MCF 10A (cell line): Measurements from ENCODE around the gene CERS4. TPM values are rescaled to one million over a fixed set of nuclear protein-coding genes. Genes with fewer than 3 reads are reported as not detected.

Experiments used
- BruUV-seq: library from RNA; stranded (reverse); fragments of 400-500 nt; replicated peaks from 2 replicates; lab custom pipeline; 2021; lab: Mats Ljungman, UMichigan
- CTCF ChIA-PET: fragments of 300-600 bp; sonication (Branson Sonifier 250); formaldehyde crosslinking; extraction: SDS; loops from one replicate; lab custom pipeline; 2021; ENCODE audit warnings: antibody characterized with exemption, inconsistent platforms; lab: Yijun Ruan, JAX
- POLR2A ChIA-PET: fragments of 300-600, 350-650 bp; sonication (Branson Sonifier 250); formaldehyde crosslinking; extraction: SDS; loops from one replicate; lab custom pipeline; 2020; ENCODE audit warnings: antibody characterized with exemption, inconsistent platforms; lab: Yijun Ruan, JAX
- DNase-seq: peaks from one replicate; pipeline ENCODE4 v3.0.0-alpha.2; 2018; ENCODE audit not compliant: unreplicated experiment
- H3K27ac Mint-ChIP-seq: one replicate; pipeline ENCODE4 v1.8.0; 2022; ENCODE audit warnings: mild to moderate bottlenecking, low read depth, mixed read lengths; ENCODE audit not compliant: unreplicated experiment
- H3K27me3 Mint-ChIP-seq: one replicate; pipeline ENCODE4 v1.8.0; 2022; ENCODE audit warnings: mixed read lengths; ENCODE audit not compliant: insufficient read depth, unreplicated experiment
- H3K36me3 Mint-ChIP-seq: one replicate; pipeline ENCODE4 v1.8.0; 2022; ENCODE audit warnings: mild to moderate bottlenecking, moderate library complexity, mixed read lengths; ENCODE audit not compliant: insufficient read depth, unreplicated experiment
- H3K4me1 Mint-ChIP-seq: one replicate; pipeline ENCODE4 v1.8.0; 2022; ENCODE audit warnings: mixed read lengths; ENCODE audit not compliant: insufficient read depth, unreplicated experiment
- H3K4me3 Mint-ChIP-seq: one replicate; pipeline ENCODE4 v1.8.0; 2022; ENCODE audit warnings: mild to moderate bottlenecking, moderate library complexity, mixed read lengths; ENCODE audit not compliant: unreplicated experiment
- H3K9me3 Mint-ChIP-seq: one replicate; pipeline ENCODE4 v1.8.0; 2022; ENCODE audit warnings: mixed read lengths; ENCODE audit not compliant: unreplicated experiment
- CTCF ChIP-seq: fragments of 200-600 bp; IDR thresholded peaks from one replicate; pipeline ENCODE4 v1.8.0; 2022; ENCODE audit warnings: antibody characterized with exemption, mild to moderate bottlenecking; ENCODE audit not compliant: unreplicated experiment
- intact Hi-C: fragments of 100-400 bp; cut with micrococcal nuclease; formaldehyde crosslinking; loops from 2 replicates; pipeline ENCODE4 v1.14.1; 2022
- total RNA-seq: library from RNA; stranded (reverse); gene quantifications from 2 replicates; pipeline ENCODE4 v1.2.3, GENCODE V29; 2022

Gene CERS4
- total RNA-seq, 1 experiment from 2014 or later, result 1.5 TPM

GRCh38 chr19:8255426-8256125 lies 46.4 kb downstream of the CERS4 start:
- Mint-ChIP-seq H3K27ac (no peak overlapping the region), H3K4me3 (no peak overlapping the region), H3K9me3 (no peaks in the 10 kb centered on the region), H3K4me1 (no peaks in the 10 kb centered on the region), H3K27me3 (no peaks in the 10 kb centered on the region), H3K36me3 (no peaks in the 10 kb centered on the region)
- intact Hi-C loops, result loop anchor here (10.0 kb wide), 1 partner anchor 1151 kb away; no protein-coding TSS in a partner anchor
- DNase-seq, result no peak
- ChIA-PET CTCF (interaction anchor here (0.7 to 2.4 kb wide), 4 partner anchors 11 to 403 kb away, joined by 3 to 19 read pairs (median 4); partner anchors contain the start of genes RPS28 and TIMM44), POLR2A (interaction anchor here (0.6 kb wide), 1 partner anchor 311 kb away, joined by 4 read pairs; no protein-coding TSS in a partner anchor)
- no peak for TF ChIP-seq CTCF
- no TSS peak for BruUV-seq

GRCh38 chr19:8256276-8257051 lies 47.3 kb downstream of the CERS4 start:
- intact Hi-C loops, result loop anchor here (10.0 kb wide), 1 partner anchor 1152 kb away; no protein-coding TSS in a partner anchor
- POLR2A ChIA-PET, result interaction anchor here (0.5 kb wide), 1 partner anchor 314 kb away, joined by 3 read pairs; no protein-coding TSS in a partner anchor
- BruUV-seq, result no TSS peak
- Mint-ChIP-seq H3K9me3 (no peaks in the 10 kb centered on the region), H3K27ac (no peak overlapping the region), H3K4me3 (no peak overlapping the region), H3K36me3 (no peaks in the 10 kb centered on the region), H3K27me3 (no peaks in the 10 kb centered on the region), H3K4me1 (no peaks in the 10 kb centered on the region)
- no peak for TF ChIP-seq CTCF
- CTCF ChIA-PET, result interaction anchor here (0.6 to 2.4 kb wide), 6 partner anchors 11 to 404 kb away, joined by 3 to 19 read pairs (median 4); partner anchors contain the start of gene TIMM44
- DNase-seq, result no peak

GRCh38 chr19:8257052-8257443 lies 47.9 kb downstream of the CERS4 start:
- Mint-ChIP-seq H3K4me3 (no peak overlapping the region), H3K4me1 (no peaks in the 10 kb centered on the region), H3K36me3 (no peaks in the 10 kb centered on the region), H3K9me3 (no peaks in the 10 kb centered on the region), H3K27ac (no peak overlapping the region), H3K27me3 (no peaks in the 10 kb centered on the region)
- intact Hi-C loops, result loop anchor here (10.0 kb wide), 1 partner anchor 1152 kb away; no protein-coding TSS in a partner anchor
- POLR2A ChIA-PET, result no interaction called here
- no peak for DNase-seq
- CTCF ChIA-PET, result interaction anchor here (0.6 to 2.4 kb wide), 4 partner anchors 74 to 405 kb away, joined by 3 to 19 read pairs (median 5); partner anchors contain the start of gene TIMM44
- TF ChIP-seq CTCF, result no peak
- no TSS peak for BruUV-seq
